HG03039 (cell line): ENCODE results near the gene SYCP3.

Experiments used
- ATAC-seq: cut with Tn5 transposase; IDR thresholded peaks from one replicate; pipeline ENCODE4 v1.9.1; 2021; ENCODE audit warnings: mild to moderate bottlenecking, moderate library complexity; ENCODE audit not compliant: unreplicated experiment

The SYCP3 gene

DNA sequence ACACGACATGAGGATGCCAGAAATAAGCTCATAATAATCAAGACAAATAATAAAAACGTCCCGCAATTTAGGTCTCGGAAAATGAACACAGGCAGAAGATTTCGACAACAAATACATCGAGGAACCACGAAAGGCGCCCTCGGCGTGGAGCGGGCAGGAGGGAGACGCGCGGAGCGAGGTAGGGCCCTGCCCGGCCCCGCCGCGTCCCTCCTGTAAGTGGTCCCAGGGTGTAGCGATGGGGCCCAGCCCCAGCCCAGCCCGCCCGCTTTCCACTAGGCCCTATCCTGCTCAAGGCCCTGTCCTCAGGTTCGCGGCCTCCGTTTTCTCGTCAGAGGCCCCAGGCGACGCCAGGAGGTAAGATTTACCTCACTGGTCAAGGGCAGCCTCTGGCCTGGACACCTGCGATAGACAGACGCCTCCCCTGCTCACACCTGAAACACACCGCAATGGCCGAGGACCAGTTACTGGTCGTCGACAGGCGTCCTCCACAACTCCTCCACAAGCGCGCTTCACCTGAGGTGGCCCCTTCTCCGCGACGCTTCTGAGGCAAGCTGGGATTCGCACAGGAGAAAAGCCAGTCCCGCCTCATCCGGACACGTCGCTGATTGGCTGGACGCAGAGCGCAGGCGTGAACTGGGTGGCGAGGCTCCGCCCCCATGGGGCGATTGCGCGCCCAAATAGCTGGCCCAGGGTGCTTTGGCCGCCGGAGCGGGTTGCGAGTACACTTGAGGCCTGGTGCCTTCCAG is at the start of gene SYCP3:
SYCP3 (minus strand) TSS at position 543 of the 746 bp plus-strand sequence. CDS start 1,527 bp downstream, outside the sequence.
- no peak for ATAC-seq

DNA sequence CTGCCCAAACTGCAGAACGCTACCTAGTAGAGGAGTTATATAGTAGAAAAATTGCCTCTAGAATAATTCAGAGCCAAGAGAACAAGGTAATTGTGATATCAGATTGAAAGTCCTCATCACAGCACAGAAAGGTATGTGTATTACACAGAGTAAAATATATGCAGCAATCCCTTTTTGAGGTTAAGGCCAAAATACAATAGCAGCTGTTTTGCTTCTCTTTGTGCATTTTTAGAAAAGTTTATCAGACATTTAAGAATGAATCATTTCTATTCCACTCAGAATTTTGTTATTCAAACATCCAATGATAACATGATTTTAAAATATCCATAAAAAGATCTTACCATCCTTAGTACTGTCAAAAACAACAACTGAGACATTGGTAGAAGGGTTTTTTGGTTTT is 46.4 kb upstream of the SYCP3 start:
- no peak for ATAC-seq

DNA sequence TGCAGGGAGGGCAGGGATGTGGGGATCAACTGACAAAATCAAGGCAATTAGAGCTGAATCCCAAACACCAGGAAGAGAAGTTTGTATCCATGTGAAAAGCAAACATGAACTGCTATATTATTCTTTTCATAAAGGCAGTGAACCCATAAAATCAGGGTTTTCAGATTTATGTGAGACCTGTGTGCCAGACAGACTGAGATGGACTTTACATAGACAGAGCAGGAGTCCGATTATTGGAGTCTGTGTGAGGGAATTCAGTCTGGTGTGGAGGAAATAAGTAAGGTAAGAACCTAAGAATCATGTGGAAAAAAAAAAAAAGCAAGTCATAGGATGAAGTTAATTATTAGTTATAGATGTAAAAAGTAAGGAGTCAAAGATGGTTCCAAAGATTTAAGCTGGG is 45.1 kb upstream of the SYCP3 start:
- ATAC-seq, result no peak

DNA sequence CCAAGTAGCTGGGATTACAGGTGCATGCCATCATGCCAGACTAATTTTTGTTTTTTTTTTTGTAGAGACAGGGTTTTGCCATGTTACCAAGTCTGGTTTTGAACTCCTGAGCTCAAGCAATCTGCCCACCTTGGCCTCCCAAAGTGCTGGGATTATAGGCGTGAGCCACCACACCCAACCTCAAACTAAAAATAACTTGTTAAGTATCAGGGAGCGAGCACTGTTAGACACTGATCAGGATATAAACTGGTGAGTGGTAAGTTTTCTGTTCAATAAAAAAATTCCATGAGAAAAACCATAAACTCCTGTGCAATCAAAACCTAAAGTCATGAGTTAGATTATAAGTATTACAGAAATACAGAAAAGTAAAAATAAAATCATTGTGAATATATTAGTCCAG is 44.6 kb upstream of the SYCP3 start:
- ATAC-seq, result no peak

DNA sequence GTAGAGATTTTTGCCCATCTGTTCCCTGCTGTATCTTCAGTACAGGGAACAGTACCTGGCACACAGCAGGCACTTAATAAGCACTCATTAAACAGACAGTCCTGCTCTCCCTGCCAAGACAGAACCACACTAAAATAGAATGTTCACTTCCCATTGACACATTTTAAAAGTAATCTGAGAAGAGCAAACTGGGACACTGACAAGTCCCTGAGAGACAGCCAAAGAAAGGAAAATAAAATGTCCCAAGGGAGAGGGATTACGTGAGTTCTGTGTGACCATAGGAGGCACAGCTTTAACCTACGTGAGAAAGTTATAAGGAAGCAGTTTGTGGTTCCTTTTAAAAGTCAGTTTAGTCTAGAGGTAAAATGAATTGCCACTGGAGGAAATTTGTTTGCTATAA is 43.9 kb upstream of the SYCP3 start:
- ATAC-seq, result no peak

DNA sequence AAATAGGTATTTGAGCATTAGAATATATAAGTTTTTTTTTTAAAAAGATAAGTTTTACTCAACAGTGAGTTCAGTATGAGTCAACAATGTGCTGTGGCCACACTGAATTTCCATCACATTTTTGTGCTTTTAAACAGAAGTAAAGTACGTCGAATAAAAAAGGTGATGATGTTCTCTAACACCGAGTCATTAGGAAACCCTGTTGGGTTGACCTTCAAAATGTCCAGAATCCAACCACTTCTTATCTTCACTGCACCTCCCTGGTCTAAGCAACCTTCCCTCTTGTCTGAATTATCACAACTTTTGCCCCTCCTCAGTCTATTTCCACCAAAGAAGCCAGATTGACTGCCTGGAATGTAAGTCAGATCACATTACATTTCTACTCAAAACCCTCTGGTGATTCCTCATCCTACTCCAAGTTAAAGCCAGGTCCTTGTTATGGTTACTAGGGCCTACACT is 43.0 kb upstream of the SYCP3 start:
- no peak for ATAC-seq

DNA sequence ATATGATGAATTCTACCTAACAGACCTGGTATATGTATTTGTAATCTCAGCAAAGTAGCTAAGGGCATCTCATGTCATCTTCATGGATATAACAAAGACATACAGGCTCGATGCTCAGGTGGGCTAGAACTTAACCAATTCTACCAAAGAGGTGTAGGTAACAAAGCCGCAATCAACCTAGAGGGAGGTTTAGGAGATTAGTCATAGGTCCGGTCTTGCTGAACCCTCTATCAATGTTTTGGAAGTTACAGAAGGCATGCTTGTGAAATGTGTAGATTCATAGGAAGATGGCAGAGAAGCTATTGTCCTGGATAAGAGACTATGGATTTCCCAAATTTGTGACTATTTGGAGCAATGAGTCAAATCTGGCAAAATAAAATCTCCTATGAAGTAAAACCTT is 42.6 kb upstream of the SYCP3 start:
- no peak for ATAC-seq

DNA sequence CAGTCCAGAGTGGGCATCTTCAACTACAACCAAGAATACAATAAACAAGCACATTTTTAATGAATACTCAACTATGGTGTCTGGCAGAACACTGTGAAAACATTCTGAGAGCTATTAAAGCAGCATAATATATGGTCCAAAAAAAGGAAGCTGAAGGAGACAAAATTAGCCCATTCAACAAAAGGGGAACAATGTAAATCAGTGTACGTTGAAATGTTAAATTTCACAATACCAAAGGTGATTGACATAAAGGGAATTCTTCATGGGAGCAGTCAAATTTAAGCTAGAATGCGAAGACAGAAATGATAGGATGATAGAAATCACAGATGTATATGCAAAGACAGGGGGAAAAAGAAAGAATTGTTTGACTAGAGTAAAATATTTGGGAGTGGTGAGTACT is 41.3 kb upstream of the SYCP3 start:
- no peak for ATAC-seq

DNA sequence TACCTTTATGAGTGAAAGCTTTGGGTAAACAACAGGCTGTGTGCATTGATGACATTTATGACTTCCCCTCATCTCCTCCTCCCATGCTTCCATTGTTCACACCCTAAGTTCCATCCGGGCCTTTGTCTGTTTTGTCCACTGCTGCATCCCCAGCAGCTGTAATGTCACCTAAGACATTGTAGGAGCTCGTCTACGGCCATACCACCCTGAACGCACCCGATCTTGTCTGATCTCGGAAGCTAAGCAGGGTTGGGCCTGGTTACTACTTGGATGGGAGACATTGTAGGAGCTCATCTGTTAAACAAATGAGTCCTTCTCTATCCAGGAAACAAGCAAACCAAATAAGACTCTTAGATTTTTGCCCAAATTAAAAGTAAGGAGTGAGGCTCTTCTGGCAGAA is 40.4 kb upstream of the SYCP3 start:
- ATAC-seq, result no peak

DNA sequence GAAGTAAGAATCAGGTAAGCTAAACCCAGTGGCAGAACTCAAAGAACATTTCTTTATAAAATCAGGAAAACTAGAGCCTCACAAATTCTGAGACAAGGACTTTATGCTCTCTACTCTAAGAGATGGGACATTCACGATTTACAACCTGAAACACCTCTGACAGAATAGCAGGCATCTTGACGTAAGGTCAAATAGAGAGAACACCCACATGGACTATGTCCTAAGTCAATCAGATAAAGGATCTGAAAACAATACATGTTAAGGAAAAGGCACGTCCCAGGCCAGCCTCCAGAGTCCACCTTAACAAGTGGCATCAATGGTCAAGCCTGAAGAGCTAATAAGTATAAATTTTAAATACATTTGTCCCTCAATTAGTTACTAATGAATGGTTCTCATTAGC is 39.9 kb upstream of the SYCP3 start:
- no peak for ATAC-seq

DNA sequence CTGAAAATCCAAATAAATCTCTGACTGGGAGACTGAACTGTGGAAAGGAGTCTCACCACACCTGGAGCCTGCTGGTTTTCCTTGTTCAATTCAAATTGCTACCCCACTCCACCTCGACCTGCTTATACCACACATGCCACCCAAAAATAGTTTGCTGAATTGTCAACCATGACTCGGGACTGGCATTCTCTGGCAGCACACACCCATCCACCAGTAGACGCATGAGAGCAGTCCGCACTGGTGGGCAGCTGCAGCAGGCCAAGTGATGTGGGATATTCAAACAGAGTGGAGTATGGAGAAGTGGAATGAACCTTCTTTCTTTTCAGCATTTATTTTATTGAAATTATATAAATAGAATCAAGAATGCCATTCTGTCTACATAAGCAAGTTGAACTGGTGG is 38.7 kb upstream of the SYCP3 start:
- no peak for ATAC-seq

DNA sequence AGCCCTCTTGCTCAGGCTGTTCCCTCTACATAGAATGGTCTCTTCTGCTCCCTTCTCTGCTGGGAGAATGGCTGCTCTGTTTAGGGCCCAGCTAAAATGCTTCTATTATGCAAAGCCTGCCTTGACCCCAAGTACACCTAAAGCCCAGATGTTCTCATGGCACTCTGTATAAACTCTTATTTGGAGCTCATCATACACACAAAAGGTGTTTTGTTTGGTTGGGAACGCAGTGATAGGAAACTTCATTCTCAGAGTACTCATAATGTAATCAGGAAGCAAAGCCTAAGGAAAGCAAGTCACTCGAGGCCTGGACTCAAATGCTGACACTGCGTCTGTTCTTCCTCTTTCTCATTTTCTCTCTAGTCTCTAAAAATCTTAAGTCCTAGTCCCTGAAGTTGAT is 38.2 kb upstream of the SYCP3 start:
- no peak for ATAC-seq

DNA sequence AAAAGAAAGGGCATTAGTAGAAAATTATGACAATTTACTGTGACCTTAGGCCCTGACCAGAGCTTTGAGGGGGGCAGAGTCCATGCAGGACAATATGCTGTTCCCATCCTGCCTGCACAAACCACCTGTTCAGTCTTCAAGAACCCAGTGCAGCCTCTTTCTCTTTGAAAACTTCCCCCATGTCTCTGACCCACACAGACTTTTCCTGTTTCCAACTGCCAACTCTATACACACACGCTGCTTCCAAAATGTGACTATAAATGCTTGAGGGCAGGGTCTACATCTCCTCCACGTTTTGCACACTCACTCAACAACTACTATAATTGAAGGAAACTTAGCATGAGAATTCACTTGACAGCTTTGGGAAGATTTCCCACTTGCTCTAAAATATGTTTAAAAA is 36.6 kb upstream of the SYCP3 start:
- no peak for ATAC-seq

DNA sequence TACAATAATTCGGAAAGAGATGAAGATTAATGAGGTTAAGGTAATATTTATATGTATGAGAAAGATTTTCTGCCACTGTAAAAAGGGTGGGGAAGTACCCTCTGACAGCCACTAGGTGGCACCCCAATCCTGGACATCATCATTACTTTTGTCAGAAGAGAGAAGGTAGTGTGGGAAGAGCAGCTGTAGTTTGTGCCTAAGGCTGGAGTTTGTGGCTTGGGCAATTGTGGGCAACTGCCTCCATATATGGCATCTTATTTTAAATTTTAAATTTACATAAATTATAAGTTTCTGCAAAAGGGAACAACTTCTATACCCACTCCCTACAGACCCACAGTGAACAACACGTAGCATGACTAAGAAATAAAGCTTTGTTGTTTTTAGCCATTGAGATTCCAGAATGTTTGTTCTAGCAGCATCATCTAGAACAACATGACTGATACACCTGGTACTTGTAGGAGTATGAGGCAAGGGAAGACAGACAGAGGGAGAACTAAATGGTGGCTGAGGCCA is 34.4 kb upstream of the SYCP3 start:
- peak; percentile 67 for ATAC-seq

DNA sequence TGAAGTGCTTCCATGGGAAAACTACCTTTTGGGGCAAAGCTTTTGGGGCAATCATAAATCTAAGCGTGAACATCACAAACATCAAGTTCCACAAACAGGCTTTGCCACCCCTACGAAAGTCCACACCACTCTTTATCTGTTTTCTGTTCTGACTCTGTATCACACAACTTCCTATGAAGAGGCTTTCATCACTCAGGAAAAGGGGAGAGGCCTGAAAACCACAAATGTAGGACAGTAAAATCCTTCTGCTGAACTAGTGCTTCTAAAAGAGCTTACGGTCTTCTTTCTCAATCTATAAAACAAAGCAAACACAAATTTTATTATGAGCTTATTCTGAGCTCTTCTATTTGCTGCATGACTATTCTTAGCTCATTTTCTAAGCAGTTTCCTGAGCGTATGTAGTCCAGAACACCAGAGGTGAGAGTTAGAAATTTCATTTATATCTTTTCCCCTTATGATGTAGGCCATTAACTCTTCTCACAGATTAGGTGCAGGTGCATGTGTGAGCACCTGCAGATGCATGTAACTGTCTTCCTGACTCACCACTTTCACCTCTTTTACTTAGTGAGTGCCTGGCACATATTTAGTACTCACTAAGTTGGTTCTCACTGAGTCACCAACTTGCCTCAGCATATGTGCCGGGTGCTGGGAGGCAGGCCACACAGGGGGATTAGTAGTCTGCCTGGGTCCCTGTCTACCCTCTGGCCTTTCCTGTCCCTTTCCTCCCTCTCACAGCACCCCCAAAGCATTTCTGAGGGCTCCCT is 32.9 kb upstream of the SYCP3 start:
- no peak for ATAC-seq

DNA sequence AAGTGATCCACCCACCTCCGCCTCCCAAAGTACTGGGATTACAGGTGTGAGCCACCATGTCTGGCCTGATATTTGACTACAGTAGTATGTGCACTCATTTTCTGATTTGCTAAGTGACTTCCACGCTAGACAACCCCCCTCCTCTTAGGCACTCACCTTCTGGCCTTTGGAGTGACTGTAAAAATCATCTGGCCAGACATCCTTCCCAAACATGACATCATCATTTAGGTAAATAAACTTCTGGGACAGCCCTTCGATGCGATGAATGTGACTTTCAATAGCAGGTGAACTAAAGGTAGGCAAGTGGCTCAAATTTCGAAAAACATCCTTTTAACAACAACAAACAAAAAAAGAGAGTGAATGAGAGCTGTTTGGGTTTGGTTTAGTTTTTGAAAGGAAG is 30.6 kb upstream of the SYCP3 start:
- ATAC-seq, result no peak

DNA sequence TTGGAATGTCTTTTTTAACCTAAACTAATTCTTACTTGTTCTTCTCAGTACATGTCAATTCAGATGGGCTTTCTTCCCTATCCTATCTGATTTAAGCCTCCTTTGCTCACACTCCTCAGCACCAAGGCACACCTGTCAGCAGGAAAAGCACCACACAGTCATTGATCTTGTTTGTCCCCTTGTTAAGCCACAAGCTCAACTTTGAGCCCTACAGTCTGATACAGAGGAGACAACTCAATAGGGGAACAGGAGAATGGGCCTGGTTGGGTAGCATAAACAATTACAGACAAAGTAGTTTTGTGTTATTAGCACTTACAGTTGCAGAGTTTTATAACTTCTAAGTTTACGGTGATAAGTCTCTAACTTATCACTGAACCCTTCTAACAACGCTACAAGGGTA is 29.5 kb upstream of the SYCP3 start:
- no peak for ATAC-seq

DNA sequence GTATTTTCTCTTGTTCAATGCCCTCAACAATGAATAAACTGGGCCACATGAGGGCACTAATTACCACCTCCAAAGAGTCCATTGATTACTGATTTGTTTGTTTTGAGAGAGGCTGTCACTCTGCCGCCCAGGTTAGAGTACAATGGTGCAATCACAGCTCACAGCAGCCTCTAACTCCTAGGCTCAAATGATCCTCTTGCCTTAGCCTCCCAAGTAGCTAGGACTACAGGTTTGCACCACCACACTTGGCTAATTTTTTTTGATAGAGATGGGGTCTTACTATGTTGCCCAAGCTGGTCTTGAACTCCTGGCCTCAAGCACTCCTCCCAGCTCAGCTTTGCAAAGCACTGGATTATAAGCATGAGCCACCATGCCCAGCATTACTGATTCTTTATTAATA is 28.3 kb upstream of the SYCP3 start:
- no peak for ATAC-seq

DNA sequence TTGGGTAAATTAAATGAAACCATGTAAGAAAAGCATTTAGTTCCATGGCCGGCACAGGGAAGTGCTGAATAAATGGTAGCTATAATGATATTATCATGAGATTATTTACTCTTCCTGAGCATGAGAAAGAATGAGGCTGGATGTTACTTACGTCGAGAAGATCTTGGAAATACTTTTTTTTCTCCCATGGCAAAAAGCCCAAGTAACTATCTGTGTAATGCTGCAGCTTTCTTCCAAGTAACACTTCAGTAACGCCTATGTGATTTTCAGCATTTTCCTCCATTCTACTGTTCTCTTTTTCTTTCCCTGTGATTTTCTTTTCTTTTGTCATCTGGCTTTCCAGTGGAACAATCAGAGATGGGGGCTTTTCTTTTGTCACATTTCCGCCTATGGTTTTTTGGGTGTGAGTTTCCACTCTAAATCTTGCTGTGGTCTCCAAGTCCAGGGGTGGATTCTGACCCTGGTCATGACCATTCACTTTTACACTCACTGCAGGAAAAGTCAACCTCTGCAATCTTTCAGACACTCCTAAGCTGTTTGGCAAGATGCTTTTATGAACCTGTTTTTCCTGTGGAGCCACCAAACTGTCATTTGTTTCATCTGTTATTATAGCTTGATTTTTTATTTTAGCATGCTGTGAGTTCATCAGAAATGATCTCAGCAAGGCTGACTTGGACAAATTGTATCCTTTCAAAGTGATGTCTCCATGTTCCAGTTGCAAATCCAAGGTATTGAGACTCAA is 25.0 kb upstream of the SYCP3 start:
- no peak for ATAC-seq

DNA sequence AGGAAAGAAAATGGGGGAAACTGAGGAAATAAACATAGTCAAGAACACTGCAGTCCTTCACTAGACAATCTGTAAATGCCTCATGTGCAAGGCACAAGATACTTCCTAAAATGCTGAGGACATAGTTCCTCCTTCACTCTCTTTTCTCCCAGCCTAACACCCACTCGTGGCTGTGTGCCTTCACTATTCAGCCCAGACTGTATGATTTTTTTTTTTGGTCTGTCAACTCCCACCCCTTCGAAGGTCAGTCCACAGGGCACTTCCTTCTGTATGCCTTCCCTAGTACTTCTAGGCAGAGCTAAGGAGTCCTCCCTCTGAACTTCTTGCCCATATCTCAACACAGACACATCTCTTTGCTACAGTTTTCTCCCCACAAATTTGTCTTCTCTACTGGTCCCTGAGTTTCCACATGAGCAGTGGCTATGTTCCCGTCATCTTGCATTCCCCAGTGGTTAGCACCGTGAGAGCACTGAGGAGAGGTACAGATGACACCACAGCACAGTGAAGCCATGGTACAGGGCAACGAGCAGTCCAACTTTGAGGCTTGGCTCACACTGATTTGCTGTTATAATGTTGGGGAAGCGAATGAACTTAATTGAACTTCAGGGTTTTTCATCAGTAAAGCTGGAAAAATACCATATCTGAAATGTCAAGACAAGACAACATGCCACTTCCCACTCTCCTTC is 24.1 kb upstream of the SYCP3 start:
- no peak for ATAC-seq

DNA sequence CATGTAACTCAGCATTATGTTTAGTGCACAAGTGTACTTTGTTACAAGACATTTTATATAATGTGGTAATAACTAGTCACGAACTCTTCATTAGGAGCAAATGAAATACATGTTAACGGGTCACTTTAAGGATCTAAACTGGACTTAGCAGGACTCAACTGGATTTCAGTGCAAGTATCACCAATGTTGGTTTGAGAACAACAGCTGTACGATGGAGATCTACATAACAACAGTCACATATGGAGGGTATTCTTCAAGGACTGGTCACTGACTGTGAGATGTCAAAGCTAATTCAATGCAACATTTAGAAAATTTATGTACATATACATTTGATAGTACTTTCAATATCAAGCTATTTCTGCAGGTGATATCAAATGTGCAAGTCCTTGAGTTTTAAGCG is 22.5 kb upstream of the SYCP3 start:
- ATAC-seq, result no peak
